ENCODE measurements around the gene ARL6IP4. TPM values are rescaled to one million over a fixed set of nuclear protein-coding genes. Genes with fewer than 3 reads are reported as not detected.

Gene ARL6IP4
- total RNA-seq, 1 donor from 2014 or later: 83.8 TPM

- H3K36me3 ChIP-seq: no peaks in the 10 kb centered on the region
- no peaks in the 10 kb centered on the region for H3K79me2 ChIP-seq (ENCODE audit: low read depth)
- Mint-ChIP-seq H3K27me3 (ENCODE audit: insufficient read depth, low read depth) (peaks cover 8% of the 10 kb centered on the region), H3K27ac (no peak overlapping the region), H3K9me3 (no peaks in the 10 kb centered on the region), H3K4me3 (no peak overlapping the region), H3K4me1 (peaks cover 14% of the 10 kb centered on the region), H3K36me3 (no peaks in the 10 kb centered on the region)
- no peak overlapping the region for H2AFZ ChIP-seq (replicated peaks)
- H3K4me1 ChIP-seq: peaks cover 12% of the 10 kb centered on the region
- H3K4me3 ChIP-seq: no peak overlapping the region
- H4K20me1 ChIP-seq (ENCODE audit: low read depth): peaks cover 19% of the 10 kb centered on the region
- no peak overlapping the region for H3K4me2 ChIP-seq
- peaks cover 19% of the 10 kb centered on the region for H3F3A ChIP-seq (ENCODE audit: low read depth)
- no peak for DNase-seq (ENCODE audit: low spot score)
- TF ChIP-seq CTCF (IDR thresholded peaks at IDR 0.05): no peak
- no peak for TF ChIP-seq EZH2 (IDR thresholded peaks at IDR 0.05)
- no peak for TF ChIP-seq EZH2phosphoT487 (IDR thresholded peaks at IDR 0.05)
- no peak overlapping the region for H3K9ac ChIP-seq
- no peaks in the 10 kb centered on the region for H3K27me3 ChIP-seq
- no peak overlapping the region for H3K27ac ChIP-seq
- no peaks in the 10 kb centered on the region for H3K9me3 ChIP-seq (ENCODE audit: low read depth)
Observed at GRCh38 chr12:122968104-122968503, 12.4 kb upstream of the ARL6IP4 start.

GRCh38 chr12:122969676-122970075 is 10.8 kb upstream of the ARL6IP4 start:
- DNase-seq (ENCODE audit: low spot score): no peak
- Mint-ChIP-seq H3K4me3 (no peak overlapping the region), H3K4me1 (peaks cover 11% of the 10 kb centered on the region), H3K27me3 (ENCODE audit: insufficient read depth, low read depth) (peaks cover 8% of the 10 kb centered on the region), H3K9me3 (no peaks in the 10 kb centered on the region), H3K27ac (peak overlapping the region; percentile 17), H3K36me3 (no peaks in the 10 kb centered on the region)
- Histone ChIP-seq H3K27me3 (no peaks in the 10 kb centered on the region), H3K9ac (no peak overlapping the region), H3K4me1 (peaks cover 12% of the 10 kb centered on the region), H3K79me2 (ENCODE audit: low read depth) (no peaks in the 10 kb centered on the region), H2AFZ (replicated peaks) (no peak overlapping the region), H3K4me3 (no peak overlapping the region), H3K36me3 (no peaks in the 10 kb centered on the region), H3F3A (ENCODE audit: low read depth) (peaks cover 25% of the 10 kb centered on the region), H4K20me1 (ENCODE audit: low read depth) (peaks cover 14% of the 10 kb centered on the region), H3K27ac (no peak overlapping the region), H3K9me3 (ENCODE audit: low read depth) (no peaks in the 10 kb centered on the region), H3K4me2 (no peak overlapping the region)
- TF ChIP-seq EZH2 (IDR thresholded peaks at IDR 0.05) (no peak), EZH2phosphoT487 (IDR thresholded peaks at IDR 0.05) (no peak), CTCF (IDR thresholded peaks at IDR 0.05) (no peak)

- peaks cover 17% of the 10 kb centered on the region for H3K4me1 Mint-ChIP-seq
- H3K9me3 ChIP-seq (ENCODE audit: low read depth): no peaks in the 10 kb centered on the region
- peaks cover 5% of the 10 kb centered on the region for H3K4me1 ChIP-seq
- no peaks in the 10 kb centered on the region for H3K27me3 ChIP-seq
- peak overlapping the region; percentile 72 for H3K27ac ChIP-seq
- no peaks in the 10 kb centered on the region for H3K9me3 Mint-ChIP-seq
- peak overlapping the region; percentile 79 for H3K9ac ChIP-seq
- peaks cover 2% of the 10 kb centered on the region for H3K36me3 Mint-ChIP-seq
- peak overlapping the region; percentile 98 for H3K4me3 Mint-ChIP-seq
- H4K20me1 ChIP-seq (ENCODE audit: low read depth): no peaks in the 10 kb centered on the region
- H3K79me2 ChIP-seq (ENCODE audit: low read depth): peaks cover 15% of the 10 kb centered on the region
- DNase-seq (ENCODE audit: low spot score): peak; percentile 99
- peak overlapping the region; percentile 88 for H3K4me3 ChIP-seq
- peaks cover 9% of the 10 kb centered on the region for H3F3A ChIP-seq (ENCODE audit: low read depth)
- H3K4me2 ChIP-seq: peak overlapping the region; percentile 81
- peak overlapping the region; percentile 99 for H3K27ac Mint-ChIP-seq
- no peaks in the 10 kb centered on the region for H3K27me3 Mint-ChIP-seq (ENCODE audit: insufficient read depth, low read depth)
- peak overlapping the region; percentile 96 for H2AFZ ChIP-seq (replicated peaks)
- no peak for TF ChIP-seq EZH2 (IDR thresholded peaks at IDR 0.05)
- no peak for TF ChIP-seq CTCF (IDR thresholded peaks at IDR 0.05)
- TF ChIP-seq EZH2phosphoT487 (IDR thresholded peaks at IDR 0.05): no peak
- no peaks in the 10 kb centered on the region for H3K36me3 ChIP-seq
Observed at GRCh38 chr12:122974274-122974891, 6.1 kb upstream of the ARL6IP4 start.

All from neural progenitor cell (in vitro differentiated cells).